GM23338 (cell line): ENCODE data around the gene CBS.
"Not testable (repeated sequence)": the region's sequence is repeated elsewhere in the genome, so short reads cannot be mapped to it uniquely, and the experiment has no call there.

Source experiments
- CREB1 ChIP-seq: fragments of 250-450 bp; sonication (Bioruptor Pico); IDR thresholded peaks from 2 replicates; pipeline ENCODE4 v1.5.0; 2020; ENCODE audit warnings: low read depth, mild to moderate bottlenecking, moderate library complexity
- ETS1 ChIP-seq: IDR thresholded peaks from 2 replicates; pipeline ENCODE4 v1.6.1; 2016; ENCODE audit warnings: antibody characterized with exemption
- EZH2 ChIP-seq: fragments of 200-600 bp; sonication (generic); IDR thresholded peaks from one replicate; pipeline ENCODE4 v1.8.0; 2017; ENCODE audit warnings: antibody characterized with exemption, mild to moderate bottlenecking, low read depth; ENCODE audit not compliant: unreplicated experiment
- JUNB ChIP-seq: IDR thresholded peaks from one replicate; pipeline ENCODE4 v1.6.1; 2016; ENCODE audit warnings: antibody characterized with exemption; ENCODE audit not compliant: unreplicated experiment
- NANOG ChIP-seq: IDR thresholded peaks from 2 replicates; pipeline ENCODE4 v1.6.1; 2016; ENCODE audit warnings: antibody characterized with exemption, borderline replicate concordance
- POLR2AphosphoS5 ChIP-seq: IDR thresholded peaks from 2 replicates; pipeline ENCODE4 v1.6.1; 2016; ENCODE audit warnings: antibody characterized with exemption, low read depth
- ZNF114 ChIP-seq: fragments of 250-450 bp; sonication (Bioruptor Pico); IDR thresholded peaks from 2 replicates; pipeline ENCODE4 v1.5.0; 2020; ENCODE audit warnings: mild to moderate bottlenecking, moderate library complexity
- ZNF331 ChIP-seq: fragments of 250-450 bp; sonication (Bioruptor Pico); IDR thresholded peaks from 2 replicates; pipeline ENCODE4 v1.5.0; 2020; ENCODE audit warnings: low read depth, mild to moderate bottlenecking, moderate library complexity
- TF ChIP-seq, protein P1 (sequence below), 2 experiments: fragments of 200-600 bp in 1 of 2; sonication (generic) in 1 of 2; conservative IDR thresholded peaks; 2 replicates each; pipeline versions ENCODE4 v1.5.1 to v1.6.1; 2016 to 2017; ENCODE audit warnings: antibody characterized with exemption in 2 of 2, low read depth in 2 of 2, mild to moderate bottlenecking in 2 of 2, moderate library complexity in 1 of 2
- TF ChIP-seq, protein P2 (sequence below): IDR thresholded peaks from one replicate; pipeline ENCODE4 v1.6.1; 2018; ENCODE audit warnings: antibody characterized with exemption; ENCODE audit not compliant: unreplicated experiment

- not testable (repeated sequence) for TF ChIP-seq EZH2; ZNF114 (CRISPR knock-in tag); CREB1 (CRISPR knock-in tag); ETS1; POLR2AphosphoS5; ZNF331; JUNB; NANOG
- TF ChIP-seq, protein P1, sequence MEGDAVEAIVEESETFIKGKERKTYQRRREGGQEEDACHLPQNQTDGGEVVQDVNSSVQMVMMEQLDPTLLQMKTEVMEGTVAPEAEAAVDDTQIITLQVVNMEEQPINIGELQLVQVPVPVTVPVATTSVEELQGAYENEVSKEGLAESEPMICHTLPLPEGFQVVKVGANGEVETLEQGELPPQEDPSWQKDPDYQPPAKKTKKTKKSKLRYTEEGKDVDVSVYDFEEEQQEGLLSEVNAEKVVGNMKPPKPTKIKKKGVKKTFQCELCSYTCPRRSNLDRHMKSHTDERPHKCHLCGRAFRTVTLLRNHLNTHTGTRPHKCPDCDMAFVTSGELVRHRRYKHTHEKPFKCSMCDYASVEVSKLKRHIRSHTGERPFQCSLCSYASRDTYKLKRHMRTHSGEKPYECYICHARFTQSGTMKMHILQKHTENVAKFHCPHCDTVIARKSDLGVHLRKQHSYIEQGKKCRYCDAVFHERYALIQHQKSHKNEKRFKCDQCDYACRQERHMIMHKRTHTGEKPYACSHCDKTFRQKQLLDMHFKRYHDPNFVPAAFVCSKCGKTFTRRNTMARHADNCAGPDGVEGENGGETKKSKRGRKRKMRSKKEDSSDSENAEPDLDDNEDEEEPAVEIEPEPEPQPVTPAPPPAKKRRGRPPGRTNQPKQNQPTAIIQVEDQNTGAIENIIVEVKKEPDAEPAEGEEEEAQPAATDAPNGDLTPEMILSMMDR (conservative IDR thresholded peaks at IDR 0.05; ENCODE audit: low read depth in 2 of 2) = not testable (repeated sequence)
- TF ChIP-seq, protein P2, sequence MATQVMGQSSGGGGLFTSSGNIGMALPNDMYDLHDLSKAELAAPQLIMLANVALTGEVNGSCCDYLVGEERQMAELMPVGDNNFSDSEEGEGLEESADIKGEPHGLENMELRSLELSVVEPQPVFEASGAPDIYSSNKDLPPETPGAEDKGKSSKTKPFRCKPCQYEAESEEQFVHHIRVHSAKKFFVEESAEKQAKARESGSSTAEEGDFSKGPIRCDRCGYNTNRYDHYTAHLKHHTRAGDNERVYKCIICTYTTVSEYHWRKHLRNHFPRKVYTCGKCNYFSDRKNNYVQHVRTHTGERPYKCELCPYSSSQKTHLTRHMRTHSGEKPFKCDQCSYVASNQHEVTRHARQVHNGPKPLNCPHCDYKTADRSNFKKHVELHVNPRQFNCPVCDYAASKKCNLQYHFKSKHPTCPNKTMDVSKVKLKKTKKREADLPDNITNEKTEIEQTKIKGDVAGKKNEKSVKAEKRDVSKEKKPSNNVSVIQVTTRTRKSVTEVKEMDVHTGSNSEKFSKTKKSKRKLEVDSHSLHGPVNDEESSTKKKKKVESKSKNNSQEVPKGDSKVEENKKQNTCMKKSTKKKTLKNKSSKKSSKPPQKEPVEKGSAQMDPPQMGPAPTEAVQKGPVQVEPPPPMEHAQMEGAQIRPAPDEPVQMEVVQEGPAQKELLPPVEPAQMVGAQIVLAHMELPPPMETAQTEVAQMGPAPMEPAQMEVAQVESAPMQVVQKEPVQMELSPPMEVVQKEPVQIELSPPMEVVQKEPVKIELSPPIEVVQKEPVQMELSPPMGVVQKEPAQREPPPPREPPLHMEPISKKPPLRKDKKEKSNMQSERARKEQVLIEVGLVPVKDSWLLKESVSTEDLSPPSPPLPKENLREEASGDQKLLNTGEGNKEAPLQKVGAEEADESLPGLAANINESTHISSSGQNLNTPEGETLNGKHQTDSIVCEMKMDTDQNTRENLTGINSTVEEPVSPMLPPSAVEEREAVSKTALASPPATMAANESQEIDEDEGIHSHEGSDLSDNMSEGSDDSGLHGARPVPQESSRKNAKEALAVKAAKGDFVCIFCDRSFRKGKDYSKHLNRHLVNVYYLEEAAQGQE = not testable (repeated sequence)
Observed at GRCh38 chr21:43064265-43064917, 11.2 kb downstream of the CBS start.
